ENCODE results near the gene RASSF6.

Gene RASSF6

DNA sequence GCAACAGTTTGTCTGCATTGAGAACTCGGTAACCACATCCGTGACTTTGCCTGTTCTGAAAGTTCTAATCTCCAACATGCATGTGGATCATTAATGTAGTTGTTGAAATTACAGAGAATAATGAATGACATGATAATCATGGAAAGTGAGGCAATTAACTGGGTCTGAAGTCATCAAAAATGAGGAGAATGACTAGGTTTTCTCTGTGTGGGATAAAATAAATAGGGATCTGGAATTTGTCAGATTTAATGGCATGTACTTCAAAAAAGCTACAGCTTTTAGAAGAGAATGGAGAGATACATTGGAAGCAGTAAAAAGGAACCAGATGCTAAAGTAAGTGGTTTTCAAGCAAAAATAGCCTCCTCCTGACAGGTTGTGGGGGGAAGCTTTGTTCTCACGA lies 79.4 kb downstream of the RASSF6 start:
- H3K27me3 ChIP-seq (replicated peaks; ENCODE audit: control insufficient read depth, insufficient read depth, low read length, poor library complexity, severe bottlenecking): no peaks in the 10 kb centered on the region
- DNase-seq: no peak

GRCh38 chr4:73539386-73539785 lies 80.8 kb downstream of the RASSF6 start:
- no peaks in the 10 kb centered on the region for H3K36me3 ChIP-seq (ENCODE audit: control insufficient read depth, insufficient read depth, low read length)
- no peak overlapping the region for H3K4me3 ChIP-seq (ENCODE audit: insufficient read depth, low read depth, low read length, poor library complexity, severe bottlenecking)
- H3K27me3 ChIP-seq (replicated peaks; ENCODE audit: control insufficient read depth, insufficient read depth, low read length, poor library complexity, severe bottlenecking): no peaks in the 10 kb centered on the region
- H3K4me1 ChIP-seq (ENCODE audit: control insufficient read depth, insufficient read depth, low read length, poor library complexity, severe bottlenecking): no peaks in the 10 kb centered on the region
- DNase-seq: no peak
- H3K27ac ChIP-seq (ENCODE audit: insufficient read depth, low read length, poor library complexity, severe bottlenecking): no peak overlapping the region
- no peaks in the 10 kb centered on the region for H3K9me3 ChIP-seq (ENCODE audit: control insufficient read depth, low read length)

More for the DNA sequence above, 79.4 kb downstream of the RASSF6 start:
- H3K4me1 ChIP-seq (ENCODE audit: control insufficient read depth, insufficient read depth, low read length, poor library complexity, severe bottlenecking): no peaks in the 10 kb centered on the region
- H3K27ac ChIP-seq (ENCODE audit: insufficient read depth, low read length, poor library complexity, severe bottlenecking): no peak overlapping the region
- H3K4me3 ChIP-seq (ENCODE audit: insufficient read depth, low read depth, low read length, poor library complexity, severe bottlenecking): no peak overlapping the region
- no peaks in the 10 kb centered on the region for H3K9me3 ChIP-seq (ENCODE audit: control insufficient read depth, low read length)
- no peaks in the 10 kb centered on the region for H3K36me3 ChIP-seq (ENCODE audit: control insufficient read depth, insufficient read depth, low read length)

DNA sequence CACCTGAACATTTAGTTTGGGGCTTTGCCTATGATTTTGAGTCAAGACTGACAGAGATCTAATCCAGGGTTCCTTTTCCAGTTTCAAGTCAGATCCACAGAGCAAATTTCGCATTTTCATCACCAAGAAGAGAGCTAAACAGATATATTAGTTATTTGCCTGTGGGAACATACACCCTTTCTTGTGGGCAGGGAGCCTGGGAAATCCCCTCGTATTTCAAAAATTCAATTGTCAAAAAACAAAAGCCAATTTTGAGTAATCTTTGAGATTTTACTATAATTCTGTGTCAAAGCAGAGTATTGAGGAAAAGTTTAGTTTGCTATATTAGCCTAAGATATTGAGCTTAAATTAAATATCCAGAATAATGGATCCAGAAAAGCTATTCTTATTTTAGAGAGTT lies 82.1 kb downstream of the RASSF6 start:
- no peak for DNase-seq
- H3K4me3 ChIP-seq (ENCODE audit: insufficient read depth, low read depth, low read length, poor library complexity, severe bottlenecking): no peak overlapping the region

DNA sequence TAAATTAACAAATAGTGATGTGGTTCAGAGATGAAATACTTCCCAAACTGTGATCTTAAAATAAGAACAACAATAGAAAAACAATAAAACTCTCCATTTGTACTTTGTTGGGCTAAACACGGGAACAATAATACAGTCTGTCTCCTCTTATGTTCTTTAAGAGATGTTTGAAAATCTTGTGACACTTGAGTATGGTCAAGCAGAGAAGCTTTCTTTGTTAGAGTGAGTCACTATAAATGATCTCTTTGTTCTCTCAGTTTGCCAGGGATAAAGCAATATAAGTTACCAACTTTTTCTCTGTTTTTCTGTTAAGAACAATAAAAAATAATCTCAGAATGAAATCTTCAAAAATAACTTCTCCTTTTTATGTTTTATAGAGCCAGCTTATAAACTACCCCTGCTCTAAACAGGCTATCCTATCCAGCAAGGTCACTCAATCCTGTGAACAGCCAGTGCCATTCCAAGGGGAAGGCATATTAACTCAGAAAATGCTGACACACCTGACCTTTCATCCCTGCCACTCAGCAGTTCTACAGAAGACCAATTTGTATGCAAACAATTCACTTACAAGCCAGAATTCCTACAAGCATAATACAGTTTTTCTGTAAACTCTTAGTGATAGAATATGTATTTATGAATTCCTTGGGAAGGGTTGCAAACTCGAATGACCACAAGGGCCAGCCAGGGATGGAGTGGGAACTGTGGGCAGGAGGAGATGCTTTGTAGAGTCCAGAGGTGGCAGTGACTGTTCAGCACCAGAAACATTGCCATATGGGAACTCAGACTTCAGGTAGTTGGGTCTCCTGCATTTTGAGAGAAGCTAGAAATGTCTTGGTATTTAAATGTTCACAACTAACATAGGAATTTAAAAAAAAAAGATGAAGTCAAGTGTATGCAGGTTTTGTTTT lies 86.5 kb downstream of the RASSF6 start:
- Histone ChIP-seq H3K36me3 (ENCODE audit: control insufficient read depth, insufficient read depth, low read length) (no peaks in the 10 kb centered on the region), H3K27ac (ENCODE audit: insufficient read depth, low read length, poor library complexity, severe bottlenecking) (no peak overlapping the region), H3K4me1 (ENCODE audit: control insufficient read depth, insufficient read depth, low read length, poor library complexity, severe bottlenecking) (no peaks in the 10 kb centered on the region), H3K9me3 (ENCODE audit: control insufficient read depth, low read length) (no peaks in the 10 kb centered on the region), H3K4me3 (ENCODE audit: insufficient read depth, low read depth, low read length, poor library complexity, severe bottlenecking) (no peak overlapping the region), H3K27me3 (replicated peaks; ENCODE audit: control insufficient read depth, insufficient read depth, low read length, poor library complexity, severe bottlenecking) (no peaks in the 10 kb centered on the region)
- no peak for DNase-seq

More for the DNA sequence above, 82.1 kb downstream of the RASSF6 start:
- no peaks in the 10 kb centered on the region for H3K27me3 ChIP-seq (replicated peaks; ENCODE audit: control insufficient read depth, insufficient read depth, low read length, poor library complexity, severe bottlenecking)
- H3K9me3 ChIP-seq (ENCODE audit: control insufficient read depth, low read length): no peaks in the 10 kb centered on the region
- H3K4me1 ChIP-seq (ENCODE audit: control insufficient read depth, insufficient read depth, low read length, poor library complexity, severe bottlenecking): no peaks in the 10 kb centered on the region
- no peaks in the 10 kb centered on the region for H3K36me3 ChIP-seq (ENCODE audit: control insufficient read depth, insufficient read depth, low read length)
- no peak overlapping the region for H3K27ac ChIP-seq (ENCODE audit: insufficient read depth, low read length, poor library complexity, severe bottlenecking)

- no peaks in the 10 kb centered on the region for H3K27me3 ChIP-seq (replicated peaks; ENCODE audit: control insufficient read depth, insufficient read depth, low read length, poor library complexity, severe bottlenecking)
- no peak for DNase-seq
- no peaks in the 10 kb centered on the region for H3K4me1 ChIP-seq (ENCODE audit: control insufficient read depth, insufficient read depth, low read length, poor library complexity, severe bottlenecking)
- no peaks in the 10 kb centered on the region for H3K36me3 ChIP-seq (ENCODE audit: control insufficient read depth, insufficient read depth, low read length)
- no peak overlapping the region for H3K4me3 ChIP-seq (ENCODE audit: insufficient read depth, low read depth, low read length, poor library complexity, severe bottlenecking)
- H3K27ac ChIP-seq (ENCODE audit: insufficient read depth, low read length, poor library complexity, severe bottlenecking): no peak overlapping the region
- H3K9me3 ChIP-seq (ENCODE audit: control insufficient read depth, low read length): no peaks in the 10 kb centered on the region
Measured at GRCh38 chr4:73528171-73528570, 92.1 kb downstream of the RASSF6 start.

DNA sequence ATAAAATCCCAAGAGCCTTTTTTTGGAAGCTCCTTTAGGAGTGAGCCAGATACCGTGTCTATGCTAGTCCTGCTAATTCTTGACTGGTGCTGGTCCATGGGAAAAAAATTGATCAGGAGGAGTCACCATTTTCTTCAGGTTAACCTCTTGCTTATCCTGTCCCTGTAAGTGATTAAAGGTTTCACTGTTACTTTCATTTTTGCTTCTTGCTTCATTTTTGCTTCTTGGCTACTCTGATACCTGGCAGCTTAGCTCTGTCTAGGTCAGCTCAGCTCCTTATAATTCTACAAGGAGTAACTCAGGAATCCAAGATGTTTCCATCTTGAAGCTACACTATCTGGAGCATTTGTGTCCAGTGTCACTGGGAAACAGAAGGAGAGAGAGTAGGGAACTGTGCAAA lies 93.0 kb downstream of the RASSF6 start:
- no peaks in the 10 kb centered on the region for H3K4me1 ChIP-seq (ENCODE audit: control insufficient read depth, insufficient read depth, low read length, poor library complexity, severe bottlenecking)
- no peaks in the 10 kb centered on the region for H3K36me3 ChIP-seq (ENCODE audit: control insufficient read depth, insufficient read depth, low read length)
- DNase-seq: no peak
- no peak overlapping the region for H3K27ac ChIP-seq (ENCODE audit: insufficient read depth, low read length, poor library complexity, severe bottlenecking)
- no peaks in the 10 kb centered on the region for H3K27me3 ChIP-seq (replicated peaks; ENCODE audit: control insufficient read depth, insufficient read depth, low read length, poor library complexity, severe bottlenecking)
- no peak overlapping the region for H3K4me3 ChIP-seq (ENCODE audit: insufficient read depth, low read depth, low read length, poor library complexity, severe bottlenecking)
- no peaks in the 10 kb centered on the region for H3K9me3 ChIP-seq (ENCODE audit: control insufficient read depth, low read length)

DNA sequence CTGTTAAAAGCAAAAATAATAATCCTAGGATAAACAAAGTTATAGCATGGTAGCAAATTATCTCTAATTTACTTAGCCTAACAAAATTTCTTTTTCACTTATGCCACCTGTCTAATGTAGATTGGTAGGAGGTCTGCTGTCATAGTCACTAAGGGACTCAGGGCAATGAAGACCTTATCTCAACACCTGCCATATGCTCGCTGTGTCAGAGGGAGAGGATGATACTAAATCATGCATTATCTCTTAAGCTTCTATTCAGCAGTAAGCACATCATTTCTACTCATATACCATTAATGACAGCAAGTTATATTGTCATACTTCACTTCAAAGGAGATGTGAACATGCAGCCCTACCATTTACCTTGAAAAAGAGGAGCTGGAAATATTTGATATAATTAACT lies 94.6 kb downstream of the RASSF6 start:
- Histone ChIP-seq H3K27ac (ENCODE audit: insufficient read depth, low read length, poor library complexity, severe bottlenecking) (no peak overlapping the region), H3K4me3 (ENCODE audit: insufficient read depth, low read depth, low read length, poor library complexity, severe bottlenecking) (no peak overlapping the region), H3K27me3 (replicated peaks; ENCODE audit: control insufficient read depth, insufficient read depth, low read length, poor library complexity, severe bottlenecking) (no peaks in the 10 kb centered on the region), H3K36me3 (ENCODE audit: control insufficient read depth, insufficient read depth, low read length) (no peaks in the 10 kb centered on the region), H3K4me1 (ENCODE audit: control insufficient read depth, insufficient read depth, low read length, poor library complexity, severe bottlenecking) (no peaks in the 10 kb centered on the region), H3K9me3 (ENCODE audit: control insufficient read depth, low read length) (no peaks in the 10 kb centered on the region)
- DNase-seq: no peak

DNA sequence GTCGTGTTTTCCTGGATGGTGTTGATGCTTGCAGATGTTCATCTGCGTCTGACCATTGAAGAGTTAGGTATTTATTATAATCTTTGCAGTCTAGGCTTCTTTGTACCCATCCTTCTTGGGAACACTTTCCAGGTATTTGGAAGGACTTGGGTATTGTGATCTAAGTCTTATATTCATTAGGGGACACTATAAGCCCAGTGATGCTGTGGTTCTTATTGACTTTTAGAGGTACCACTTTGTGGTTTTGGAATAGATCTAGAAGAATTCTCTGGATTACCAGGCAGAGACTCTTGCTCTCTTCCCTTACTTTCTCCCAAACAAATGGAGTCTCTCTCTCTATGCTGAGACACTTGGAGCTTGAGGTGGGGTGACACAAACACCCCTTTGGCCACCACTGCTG lies 97.1 kb downstream of the RASSF6 start:
- Histone ChIP-seq H3K36me3 (ENCODE audit: control insufficient read depth, insufficient read depth, low read length) (no peaks in the 10 kb centered on the region), H3K27me3 (replicated peaks; ENCODE audit: control insufficient read depth, insufficient read depth, low read length, poor library complexity, severe bottlenecking) (no peaks in the 10 kb centered on the region), H3K9me3 (ENCODE audit: control insufficient read depth, low read length) (no peaks in the 10 kb centered on the region), H3K4me1 (ENCODE audit: control insufficient read depth, insufficient read depth, low read length, poor library complexity, severe bottlenecking) (no peaks in the 10 kb centered on the region), H3K27ac (ENCODE audit: insufficient read depth, low read length, poor library complexity, severe bottlenecking) (no peak overlapping the region), H3K4me3 (ENCODE audit: insufficient read depth, low read depth, low read length, poor library complexity, severe bottlenecking) (no peak overlapping the region)
- DNase-seq: no peak

Measured in effector memory CD4-positive, alpha-beta T cell (primary cell).